ENCODE results near the gene FARS2. TPM values are rescaled to one million over a fixed set of nuclear protein-coding genes. Genes with fewer than 3 reads are reported as not detected.

FARS2 gene
- total and polyA plus RNA-seq, 7 donors, result 8.1 to 21.0 (median 12.5) TPM

DNA sequence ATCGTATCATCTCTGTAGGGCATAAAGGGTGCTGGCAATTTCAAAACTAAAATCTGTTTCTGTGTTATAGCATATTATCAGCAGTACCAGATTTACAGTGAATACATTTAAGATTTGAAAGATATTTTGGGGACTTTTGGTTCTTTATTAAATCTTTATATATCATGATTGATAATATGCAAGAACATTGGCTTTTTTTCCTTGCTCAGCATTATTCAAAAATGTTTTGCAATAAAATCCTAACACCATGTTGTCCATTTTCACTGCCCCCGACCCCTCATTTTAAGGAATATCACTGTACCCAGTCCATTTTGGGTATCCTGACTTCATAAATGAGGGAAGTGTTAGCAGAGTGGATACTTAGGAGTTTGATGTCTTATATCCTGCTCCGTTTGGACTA lies 16.3 kb downstream of the FARS2 start:
- intact Hi-C loops (cut with DNase I), result no loop called here
- Histone ChIP-seq H3K27ac (no peak overlapping the region), H3K9me3 (no peaks in the 10 kb centered on the region), H3K27me3 (no peaks in the 10 kb centered on the region), H3K4me1 (no peaks in the 10 kb centered on the region), H3K4me3 (no peak overlapping the region), H3K36me3 (no peaks in the 10 kb centered on the region)
- TF ChIP-seq, protein P1, sequence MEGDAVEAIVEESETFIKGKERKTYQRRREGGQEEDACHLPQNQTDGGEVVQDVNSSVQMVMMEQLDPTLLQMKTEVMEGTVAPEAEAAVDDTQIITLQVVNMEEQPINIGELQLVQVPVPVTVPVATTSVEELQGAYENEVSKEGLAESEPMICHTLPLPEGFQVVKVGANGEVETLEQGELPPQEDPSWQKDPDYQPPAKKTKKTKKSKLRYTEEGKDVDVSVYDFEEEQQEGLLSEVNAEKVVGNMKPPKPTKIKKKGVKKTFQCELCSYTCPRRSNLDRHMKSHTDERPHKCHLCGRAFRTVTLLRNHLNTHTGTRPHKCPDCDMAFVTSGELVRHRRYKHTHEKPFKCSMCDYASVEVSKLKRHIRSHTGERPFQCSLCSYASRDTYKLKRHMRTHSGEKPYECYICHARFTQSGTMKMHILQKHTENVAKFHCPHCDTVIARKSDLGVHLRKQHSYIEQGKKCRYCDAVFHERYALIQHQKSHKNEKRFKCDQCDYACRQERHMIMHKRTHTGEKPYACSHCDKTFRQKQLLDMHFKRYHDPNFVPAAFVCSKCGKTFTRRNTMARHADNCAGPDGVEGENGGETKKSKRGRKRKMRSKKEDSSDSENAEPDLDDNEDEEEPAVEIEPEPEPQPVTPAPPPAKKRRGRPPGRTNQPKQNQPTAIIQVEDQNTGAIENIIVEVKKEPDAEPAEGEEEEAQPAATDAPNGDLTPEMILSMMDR (IDR thresholded peaks at IDR 0.05), result no peak
- no peak for TF ChIP-seq POLR2A (IDR thresholded peaks at IDR 0.05)
- no peak for TF ChIP-seq POLR2AphosphoS5 (IDR thresholded peaks at IDR 0.05)
- TF ChIP-seq EP300 (IDR thresholded peaks at IDR 0.05), result no peak
- DNase-seq, result no peak
- 90 to 91% methylated on average over 3 of the region's 3 CpGs for WGBS, 2 donors

DNA sequence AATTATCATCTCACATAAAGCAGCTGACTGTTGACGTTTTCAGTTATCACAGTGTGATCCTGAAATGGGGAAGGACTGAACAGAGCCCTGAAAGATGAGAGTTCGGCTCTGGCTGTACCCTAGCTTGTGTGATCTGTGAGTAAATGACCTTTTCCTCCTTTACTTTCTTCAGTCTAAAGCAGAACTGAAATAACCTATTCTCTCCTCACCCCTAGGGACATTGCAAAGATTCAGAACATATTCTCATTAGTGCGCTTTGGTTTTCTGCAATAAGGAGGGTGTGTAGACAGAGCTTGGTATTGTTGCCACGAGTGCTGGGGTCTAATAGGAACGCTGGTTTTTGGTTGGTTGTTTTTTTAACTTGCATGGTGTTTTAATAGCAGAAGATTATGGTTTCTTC lies 16.7 kb downstream of the FARS2 start:
- DNase-seq, result no peak
- Histone ChIP-seq H3K4me3 (no peak overlapping the region), H3K36me3 (no peaks in the 10 kb centered on the region), H3K27ac (no peak overlapping the region), H3K4me1 (no peaks in the 10 kb centered on the region), H3K9me3 (no peaks in the 10 kb centered on the region), H3K27me3 (no peaks in the 10 kb centered on the region)
- 85 to 91% methylated on average over 5 of the region's 5 CpGs for WGBS, 2 donors
- intact Hi-C loops (cut with DNase I), result no loop called here
- no peak for TF ChIP-seq POLR2A (IDR thresholded peaks at IDR 0.05)
- TF ChIP-seq EP300 (IDR thresholded peaks at IDR 0.05), result no peak
- TF ChIP-seq POLR2AphosphoS5 (IDR thresholded peaks at IDR 0.05), result no peak
- TF ChIP-seq, protein P1 (IDR thresholded peaks at IDR 0.05), result no peak

- intact Hi-C loops (cut with DNase I), result no loop called here
- Histone ChIP-seq H3K36me3 (no peaks in the 10 kb centered on the region), H3K27me3 (no peaks in the 10 kb centered on the region), H3K4me3 (no peak overlapping the region), H3K9me3 (no peaks in the 10 kb centered on the region), H3K4me1 (no peaks in the 10 kb centered on the region), H3K27ac (no peak overlapping the region)
- TF ChIP-seq EP300 (IDR thresholded peaks at IDR 0.05), result no peak
- TF ChIP-seq POLR2A (IDR thresholded peaks at IDR 0.05), result no peak
- no peak for TF ChIP-seq POLR2AphosphoS5 (IDR thresholded peaks at IDR 0.05)
- TF ChIP-seq, protein P1 (IDR thresholded peaks at IDR 0.05), result no peak
- 84 to 92% methylated on average over 3 of the region's 3 CpGs for WGBS, 2 donors
- DNase-seq, result no peak
These were observed 17.3 kb downstream of the FARS2 start for GRCh38 chr6:5278565-5279120.

DNA sequence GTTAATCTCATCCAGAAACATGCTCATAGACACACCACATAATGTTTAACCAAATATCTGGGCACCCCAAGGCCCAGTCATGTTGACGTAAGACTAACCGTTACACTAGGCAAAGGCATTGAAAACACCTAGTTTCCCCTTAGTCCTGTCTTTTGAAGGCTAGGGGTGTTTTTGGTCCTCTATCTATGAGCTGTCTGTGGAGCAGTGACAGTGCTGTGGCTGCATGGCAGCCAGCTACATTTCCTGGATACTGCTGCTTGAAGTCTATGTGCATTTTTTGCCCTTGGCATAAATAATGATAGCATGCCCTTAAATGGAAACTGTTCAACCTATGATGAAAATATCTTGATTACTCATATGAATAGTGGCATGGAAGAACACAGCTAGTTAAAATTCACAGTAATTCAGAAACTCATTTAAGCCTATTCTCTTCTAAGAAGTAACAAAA lies 18.6 kb downstream of the FARS2 start:
- H3K27ac ChIP-seq, result no peak overlapping the region
- TF ChIP-seq POLR2A (IDR thresholded peaks at IDR 0.05) (no peak), EP300 (IDR thresholded peaks at IDR 0.05) (no peak), POLR2AphosphoS5 (IDR thresholded peaks at IDR 0.05) (no peak)
- TF ChIP-seq, protein P1 (IDR thresholded peaks at IDR 0.05), result no peak
- no peaks in the 10 kb centered on the region for H3K27me3 ChIP-seq
- no peaks in the 10 kb centered on the region for H3K4me1 ChIP-seq
- DNase-seq, result no peak
- intact Hi-C loops (cut with DNase I), result no loop called here
- H3K36me3 ChIP-seq, result no peaks in the 10 kb centered on the region
- 90 to 94% methylated on average over 2 of the region's 2 CpGs for WGBS, 2 donors
- no peak overlapping the region for H3K4me3 ChIP-seq
- no peaks in the 10 kb centered on the region for H3K9me3 ChIP-seq

DNA sequence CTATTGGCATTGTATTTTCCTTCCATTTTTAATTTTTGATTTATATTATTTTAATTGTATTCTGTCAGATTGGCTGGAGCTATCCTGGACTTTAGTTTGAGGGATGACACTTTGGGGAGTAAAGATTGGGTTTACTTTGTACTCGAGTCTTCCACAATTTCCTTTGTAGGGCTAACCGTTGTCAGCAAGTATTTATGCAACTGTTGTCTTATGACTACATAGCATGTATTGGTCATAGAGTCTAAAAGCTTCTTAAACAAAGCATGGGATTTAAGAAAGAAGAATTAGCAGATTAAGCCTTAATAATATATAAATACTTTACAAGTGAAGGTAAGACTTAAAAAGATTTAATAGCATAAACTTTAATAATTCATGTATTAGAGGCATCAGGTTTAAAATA lies 19.6 kb downstream of the FARS2 start:
- Histone ChIP-seq H3K9me3 (no peaks in the 10 kb centered on the region), H3K27ac (no peak overlapping the region), H3K36me3 (no peaks in the 10 kb centered on the region), H3K4me1 (no peaks in the 10 kb centered on the region), H3K27me3 (no peaks in the 10 kb centered on the region), H3K4me3 (no peak overlapping the region)
- WGBS, 2 donors, result 61 to 79% methylated on average over 2 of the region's 2 CpGs
- TF ChIP-seq, protein P1 (IDR thresholded peaks at IDR 0.05), result no peak
- TF ChIP-seq POLR2A (IDR thresholded peaks at IDR 0.05) (no peak), POLR2AphosphoS5 (IDR thresholded peaks at IDR 0.05) (no peak), EP300 (IDR thresholded peaks at IDR 0.05) (no peak)
- DNase-seq, result no peak
- intact Hi-C loops (cut with DNase I), result no loop called here
